Stimulated activated CD4-positive, alpha-beta T cell treated with anti-CD3 and anti-CD28 coated beads, TNF-alpha, amount 100 ng/mL, for 48 hours (primary cell): Measurements from ENCODE around the gene PPT1.

Experiments
- DNase-seq, 3 donors: peaks; one replicate each; pipeline ENCODE4 v3.0.0-alpha.2; 2020; ENCODE audit warnings: low read depth in 3 of 3

PPT1 gene

DNA sequence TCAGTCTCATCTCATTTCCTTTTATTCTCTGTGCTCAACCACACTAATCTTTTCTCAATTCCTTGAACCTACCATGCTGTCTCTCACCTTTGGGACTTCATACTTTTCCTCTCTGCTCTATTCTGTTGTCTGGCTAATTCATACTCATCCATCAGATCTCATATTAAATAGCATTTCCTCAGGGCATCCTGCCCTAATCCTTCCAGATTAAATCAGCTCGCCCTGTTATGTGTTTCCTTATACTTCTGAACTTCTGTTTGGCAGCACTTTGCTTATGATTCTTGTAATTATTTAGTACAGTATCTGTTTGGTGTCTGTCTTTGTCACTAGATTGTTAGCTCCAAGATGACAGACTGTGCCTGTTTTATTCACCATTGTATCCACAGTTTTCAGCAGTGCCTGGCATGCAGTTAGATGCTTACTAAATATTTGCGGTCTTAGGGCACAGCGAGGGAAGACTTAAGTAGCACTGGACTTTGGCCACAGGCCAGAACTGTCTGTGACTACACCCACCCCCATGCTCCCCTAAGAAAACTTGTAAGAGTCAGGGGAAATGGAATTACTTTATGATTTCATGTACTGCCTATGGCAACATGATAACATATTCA, 66.4 kb downstream of the PPT1 start:
- DNase-seq: no peak

DNA sequence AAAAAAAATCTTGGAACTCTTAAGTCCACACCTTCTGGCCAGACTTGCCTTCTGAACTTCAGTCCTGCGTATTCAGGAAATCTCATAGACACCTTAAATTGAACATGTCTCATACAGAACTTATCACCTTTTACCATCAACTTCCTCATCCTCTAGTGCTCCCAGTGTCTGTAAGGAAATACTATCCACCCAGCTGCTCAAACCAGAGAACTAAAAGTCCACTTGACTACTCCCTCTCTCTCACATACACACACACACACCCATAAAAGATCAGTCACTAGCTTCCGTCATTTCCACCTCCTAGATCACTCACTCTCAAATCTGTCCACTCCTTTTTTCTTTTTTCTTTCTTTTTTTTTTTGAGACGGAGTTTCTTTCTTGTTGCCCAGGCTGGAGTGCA, 67.4 kb downstream of the PPT1 start:
- DNase-seq: no peak

- DNase-seq: no peak
These were observed 69.4 kb downstream of the PPT1 start for GRCh38 chr1:40027647-40028046.

GRCh38 chr1:40024671-40025070, 72.4 kb downstream of the PPT1 start:
- DNase-seq: no peak

- no peak for DNase-seq
These were observed 73.6 kb downstream of the PPT1 start for GRCh38 chr1:40023379-40023944.
